ENCODE data around the gene HM13. TPM values are rescaled to one million over a fixed set of nuclear protein-coding genes. Genes with fewer than 3 reads are reported as not detected.
"Not testable (repeated sequence)": the region's sequence is repeated elsewhere in the genome, so short reads cannot be mapped to it uniquely, and the experiment has no call there.

Gene HM13
- total and polyA plus RNA-seq, 5 donors from 2014 or later = 111 to 142 (median 134) TPM

GRCh38 chr20:31490752-31491151 lies 23.5 kb upstream of the HM13 start:
- Mint-ChIP-seq H3K27ac (no peak overlapping the region), H3K4me3 (no peak overlapping the region), H3K36me3 (no peaks in the 10 kb centered on the region), H3K27me3 (peaks cover 35% of the 10 kb centered on the region), H3K4me1 (no peaks in the 10 kb centered on the region), H3K9me3 (no peaks in the 10 kb centered on the region)
- H3K27ac ChIP-seq (ENCODE audit: insufficient read depth, low read length, poor library complexity, severe bottlenecking) = no peak overlapping the region
- no peaks in the 10 kb centered on the region for H3K9me3 ChIP-seq (ENCODE audit: control insufficient read depth in 2 of 2, low read length in 2 of 2)
- no peak for ATAC-seq (ENCODE audit: low read depth in 2 of 2)
- H3K36me3 ChIP-seq (ENCODE audit: control insufficient read depth, insufficient read depth, low read length) = no peaks in the 10 kb centered on the region
- no peak for DNase-seq
- H3K27me3 ChIP-seq (ENCODE audit: control insufficient read depth, insufficient read depth, low read length) = no peaks in the 10 kb centered on the region
- H3K4me3 ChIP-seq (ENCODE audit: low read depth, low read length) = no peak overlapping the region
- no peaks in the 10 kb centered on the region for H3K4me1 ChIP-seq (ENCODE audit: control insufficient read depth, insufficient read depth, low read length, poor library complexity, severe bottlenecking)

DNA sequence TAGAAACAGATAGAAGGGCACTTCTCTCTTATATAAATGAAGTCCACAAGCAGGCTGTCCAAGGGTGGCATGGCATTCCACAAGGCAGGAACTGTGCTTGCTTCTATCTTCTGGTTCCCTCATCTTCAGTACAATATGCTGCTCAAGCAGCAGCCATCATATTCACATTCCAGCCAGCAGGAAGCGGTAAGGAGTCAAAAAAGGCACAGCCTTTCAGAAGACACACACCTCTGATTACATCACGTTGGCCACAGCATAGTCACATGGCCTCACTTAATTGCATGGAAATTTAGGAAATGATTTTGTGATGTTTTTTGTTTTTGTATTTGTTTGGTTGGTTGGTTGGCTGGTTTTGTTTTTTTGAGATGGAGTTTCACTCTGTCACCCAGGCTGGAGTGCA lies 20.1 kb upstream of the HM13 start:
- H3K27ac ChIP-seq (ENCODE audit: insufficient read depth, low read length, poor library complexity, severe bottlenecking) = no peak overlapping the region
- DNase-seq (no peak), ATAC-seq (ENCODE audit: low read depth in 2 of 2) (no peak)
- Mint-ChIP-seq H3K4me3 (no peak overlapping the region), H3K36me3 (no peaks in the 10 kb centered on the region), H3K27ac (no peak overlapping the region), H3K9me3 (peaks cover 0 to 2% (median 0%) of the 10 kb centered on the region in 7 donors), H3K27me3 (peaks cover 25% of the 10 kb centered on the region), H3K4me1 (peaks cover 0 to 5% (median 0%) of the 10 kb centered on the region in 4 donors)
- no peaks in the 10 kb centered on the region for H3K9me3 ChIP-seq (ENCODE audit: control insufficient read depth in 2 of 2, low read length in 2 of 2)
- H3K4me1 ChIP-seq (ENCODE audit: control insufficient read depth, insufficient read depth, low read length, poor library complexity, severe bottlenecking) = no peaks in the 10 kb centered on the region
- no peaks in the 10 kb centered on the region for H3K36me3 ChIP-seq (ENCODE audit: control insufficient read depth, insufficient read depth, low read length)
- no peak overlapping the region for H3K4me3 ChIP-seq (ENCODE audit: low read depth, low read length)
- H3K27me3 ChIP-seq (ENCODE audit: control insufficient read depth, insufficient read depth, low read length) = no peaks in the 10 kb centered on the region

DNA sequence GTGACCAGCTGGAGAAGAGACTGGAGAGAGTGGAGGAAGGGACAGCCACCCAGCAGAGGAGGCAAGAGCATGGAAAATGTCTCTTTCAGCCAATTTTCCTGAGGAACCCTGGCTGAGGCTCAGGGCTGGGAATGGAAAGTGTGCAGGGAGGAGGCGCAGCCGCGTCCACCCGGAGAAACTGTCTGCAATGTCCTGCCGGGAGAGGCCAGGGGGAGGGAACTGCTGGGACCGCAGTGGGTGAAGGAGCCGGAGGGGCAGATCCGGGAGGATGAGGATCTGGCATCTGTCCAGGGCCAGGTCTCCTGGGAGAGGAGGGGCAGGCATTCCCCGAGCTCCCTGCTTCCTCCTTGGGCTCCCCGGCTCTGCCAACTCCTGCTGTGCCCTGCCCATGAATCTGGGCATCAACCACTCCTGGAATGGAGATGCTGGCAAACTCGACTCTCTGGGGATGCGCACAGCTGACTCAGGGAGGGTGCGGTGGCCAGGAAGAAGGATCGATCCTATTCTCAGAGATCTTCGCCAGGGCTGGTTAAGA lies 17.4 kb upstream of the HM13 start:
- no peaks in the 10 kb centered on the region for H3K4me1 ChIP-seq (ENCODE audit: control insufficient read depth, insufficient read depth, low read length, poor library complexity, severe bottlenecking)
- no peaks in the 10 kb centered on the region for H3K27me3 ChIP-seq (ENCODE audit: control insufficient read depth, insufficient read depth, low read length)
- H3K9me3 ChIP-seq (ENCODE audit: control insufficient read depth in 2 of 2, low read length in 2 of 2) = no peaks in the 10 kb centered on the region
- H3K27ac ChIP-seq (ENCODE audit: insufficient read depth, low read length, poor library complexity, severe bottlenecking) = no peak overlapping the region
- H3K4me3 ChIP-seq (ENCODE audit: low read depth, low read length) = no peak overlapping the region
- peaks cover 0 to 5% (median 0%) of the 10 kb centered on the region in 4 donors for H3K4me1 Mint-ChIP-seq
- ATAC-seq (ENCODE audit: low read depth in 2 of 2) (no peak), DNase-seq (no peak)
- H3K4me3 Mint-ChIP-seq = no peak overlapping the region
- no peaks in the 10 kb centered on the region for H3K36me3 Mint-ChIP-seq
- H3K36me3 ChIP-seq (ENCODE audit: control insufficient read depth, insufficient read depth, low read length) = no peaks in the 10 kb centered on the region
- peaks cover 21% of the 10 kb centered on the region for H3K27me3 Mint-ChIP-seq
- peaks cover 0 to 2% (median 0%) of the 10 kb centered on the region in 7 donors for H3K9me3 Mint-ChIP-seq
- no peak overlapping the region for H3K27ac Mint-ChIP-seq

GRCh38 chr20:31497838-31498540 lies 16.3 kb upstream of the HM13 start:
- Mint-ChIP-seq H3K9me3 (peaks cover 0 to 2% (median 0%) of the 10 kb centered on the region in 7 donors), H3K36me3 (no peaks in the 10 kb centered on the region), H3K4me1 (peaks cover 0 to 5% (median 1%) of the 10 kb centered on the region in 4 donors), H3K27me3 (peaks cover 21% of the 10 kb centered on the region), H3K27ac (no peak overlapping the region), H3K4me3 (no peak overlapping the region)
- H3K4me1 ChIP-seq (ENCODE audit: control insufficient read depth, insufficient read depth, low read length, poor library complexity, severe bottlenecking) = no peaks in the 10 kb centered on the region
- ATAC-seq (ENCODE audit: low read depth in 2 of 2) (no peak), DNase-seq (no peak)
- no peak overlapping the region for H3K4me3 ChIP-seq (ENCODE audit: low read depth, low read length)
- H3K27ac ChIP-seq (ENCODE audit: insufficient read depth, low read length, poor library complexity, severe bottlenecking) = no peak overlapping the region
- H3K36me3 ChIP-seq (ENCODE audit: control insufficient read depth, insufficient read depth, low read length) = no peaks in the 10 kb centered on the region
- H3K27me3 ChIP-seq (ENCODE audit: control insufficient read depth, insufficient read depth, low read length) = no peaks in the 10 kb centered on the region
- H3K9me3 ChIP-seq (ENCODE audit: control insufficient read depth in 2 of 2, low read length in 2 of 2) = no peaks in the 10 kb centered on the region

DNA sequence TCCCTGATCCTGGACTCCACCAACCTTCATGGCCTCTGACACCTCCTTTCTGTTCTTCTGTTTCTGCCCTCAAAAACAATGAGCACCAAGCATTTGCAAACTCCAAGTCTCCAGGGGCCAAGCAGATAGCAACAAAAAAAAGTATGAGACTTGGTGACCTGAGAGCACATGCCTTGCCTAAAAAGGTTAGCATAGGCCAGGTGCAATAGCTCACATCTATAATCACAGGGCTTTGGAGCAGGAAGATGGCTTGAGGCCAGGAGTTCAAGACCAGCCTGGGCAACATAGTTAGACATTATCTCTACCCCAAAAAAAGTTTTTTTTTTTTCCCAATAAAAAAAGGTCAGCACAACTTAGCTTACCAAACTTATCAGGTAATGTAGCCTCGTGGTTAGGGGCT lies 13.7 kb upstream of the HM13 start:
- DNase-seq (no peak), ATAC-seq (ENCODE audit: low read depth in 2 of 2) (no peak)
- Mint-ChIP-seq H3K4me1 (peaks cover 0 to 10% (median 4%) of the 10 kb centered on the region in 4 donors), H3K9me3 (peaks cover 0 to 2% (median 0%) of the 10 kb centered on the region in 7 donors), H3K27ac (no peak overlapping the region), H3K4me3 (no peak overlapping the region), H3K36me3 (no peaks in the 10 kb centered on the region), H3K27me3 (peaks cover 18% of the 10 kb centered on the region)
- Histone ChIP-seq H3K36me3 (ENCODE audit: control insufficient read depth, insufficient read depth, low read length) (no peaks in the 10 kb centered on the region), H3K27me3 (ENCODE audit: control insufficient read depth, insufficient read depth, low read length) (no peaks in the 10 kb centered on the region), H3K4me1 (ENCODE audit: control insufficient read depth, insufficient read depth, low read length, poor library complexity, severe bottlenecking) (no peaks in the 10 kb centered on the region), H3K4me3 (ENCODE audit: low read depth, low read length) (no peak overlapping the region), H3K9me3 (ENCODE audit: control insufficient read depth in 2 of 2, low read length in 2 of 2) (no peaks in the 10 kb centered on the region), H3K27ac (ENCODE audit: insufficient read depth, low read length, poor library complexity, severe bottlenecking) (no peak overlapping the region)

DNA sequence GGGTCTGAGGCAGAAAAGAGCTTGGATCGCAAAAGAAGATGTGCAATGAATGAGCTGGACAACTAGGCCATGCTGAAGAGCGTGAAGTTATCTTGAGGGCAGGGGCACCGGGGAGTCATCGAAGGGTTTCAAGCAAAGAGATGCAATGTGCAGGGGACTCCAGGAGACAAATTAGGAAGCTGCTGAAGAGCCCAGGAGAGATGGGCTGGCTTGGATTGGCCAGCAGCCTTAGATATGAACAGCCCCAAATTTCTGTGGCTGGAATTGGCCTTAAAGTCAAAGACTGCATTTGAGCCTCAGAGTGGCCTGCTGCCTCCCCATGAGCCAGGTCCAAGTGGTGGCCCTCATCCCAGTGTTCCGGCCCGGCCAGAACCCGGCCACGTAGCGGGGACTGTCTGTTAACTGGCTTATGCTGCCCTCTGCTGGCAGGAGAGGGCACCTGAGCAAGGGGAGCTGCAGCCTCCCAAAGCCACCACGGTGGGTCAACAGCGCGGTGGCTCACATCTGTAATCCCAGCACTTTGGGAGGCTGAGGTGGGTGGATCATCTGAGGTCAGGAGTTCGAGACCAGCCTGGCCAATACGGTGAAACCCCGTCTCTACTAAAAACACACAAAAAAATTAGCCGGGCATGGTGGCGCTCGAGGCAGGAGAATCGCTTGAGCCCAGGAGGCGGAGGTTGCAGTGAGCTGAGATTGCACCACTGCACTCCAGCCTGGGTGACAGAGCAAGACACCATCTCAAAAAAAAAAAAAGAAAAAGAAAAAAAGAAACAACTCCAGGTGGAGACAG lies 11.2 kb upstream of the HM13 start:
- DNase-seq = peak; percentile 63 to 65 (median 65)
- not testable (repeated sequence) for H3K36me3 ChIP-seq (ENCODE audit: control insufficient read depth, insufficient read depth, low read length)
- H3K27ac Mint-ChIP-seq = peak overlapping the region in 1 of 3 donors; percentile 60

DNA sequence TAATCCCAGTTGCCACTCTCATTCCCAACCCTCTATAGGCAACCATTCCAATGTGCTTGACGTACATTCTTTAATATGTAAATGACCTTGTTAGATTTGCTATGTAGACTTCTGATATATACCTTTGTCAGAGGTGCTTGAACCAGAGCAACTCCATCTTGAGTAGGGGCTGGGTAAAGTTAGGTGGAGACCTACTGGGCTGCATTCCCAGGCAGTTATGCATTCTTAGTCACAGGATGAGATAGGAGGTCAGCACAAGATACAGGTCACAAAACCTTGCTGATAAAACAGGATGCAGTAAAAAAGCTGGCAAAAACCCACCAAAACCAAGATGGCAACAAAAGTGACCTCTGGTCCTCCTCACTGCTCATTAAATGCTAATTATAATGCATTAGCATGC lies 8.3 kb upstream of the HM13 start:
- no peak overlapping the region for H3K27ac ChIP-seq (ENCODE audit: insufficient read depth, low read length, poor library complexity, severe bottlenecking)
- DNase-seq = no peak
- H3K36me3 ChIP-seq (ENCODE audit: control insufficient read depth, insufficient read depth, low read length) = no peaks in the 10 kb centered on the region
- no peak for ATAC-seq (ENCODE audit: low read depth in 2 of 2)
- H3K4me3 ChIP-seq (ENCODE audit: low read depth, low read length) = no peak overlapping the region
- Mint-ChIP-seq H3K4me1 (peaks cover 0 to 10% (median 2%) of the 10 kb centered on the region in 4 donors), H3K27ac (no peak overlapping the region), H3K9me3 (peaks cover 0 to 3% (median 0%) of the 10 kb centered on the region in 7 donors), H3K4me3 (no peak overlapping the region), H3K36me3 (no peaks in the 10 kb centered on the region), H3K27me3 (peaks cover 14% of the 10 kb centered on the region)
- H3K27me3 ChIP-seq (ENCODE audit: control insufficient read depth, insufficient read depth, low read length) = no peaks in the 10 kb centered on the region
- H3K9me3 ChIP-seq (ENCODE audit: control insufficient read depth in 2 of 2, low read length in 2 of 2) = no peaks in the 10 kb centered on the region
- no peaks in the 10 kb centered on the region for H3K4me1 ChIP-seq (ENCODE audit: control insufficient read depth, insufficient read depth, low read length, poor library complexity, severe bottlenecking)

More for the DNA sequence above, 11.2 kb upstream of the HM13 start:
- not testable (repeated sequence) for H3K27me3 ChIP-seq (ENCODE audit: control insufficient read depth, insufficient read depth, low read length); H3K9me3 Mint-ChIP-seq; H3K9me3 ChIP-seq (ENCODE audit: control insufficient read depth in 2 of 2, low read length in 2 of 2); H3K36me3 Mint-ChIP-seq; H3K4me3 ChIP-seq (ENCODE audit: low read depth, low read length); H3K4me1 ChIP-seq (ENCODE audit: control insufficient read depth, insufficient read depth, low read length, poor library complexity, severe bottlenecking); H3K4me3 Mint-ChIP-seq; H3K27ac ChIP-seq (ENCODE audit: insufficient read depth, low read length, poor library complexity, severe bottlenecking)
- Mint-ChIP-seq H3K27me3 (peaks cover 18% of the 10 kb centered on the region), H3K4me1 (peaks cover 0 to 10% (median 4%) of the 10 kb centered on the region in 4 donors)
- peak; percentile 83 for ATAC-seq (ENCODE audit: low read depth in 2 of 2)
